SIG-M5 (cell line): Measurements from ENCODE around the gene INHBC.

Experiments used
- DNase-seq: peaks from one replicate; lab custom pipeline; 2025; lab: John Stamatoyannopoulos, UW

The INHBC gene

GRCh38 chr12:57454566-57455373, 20.2 kb downstream of the INHBC start, which contains the start of gene INHBE:
TSS of gene INHBE (plus strand) at chr12:57455307. CDS start at chr12:57455537, 230 bp downstream.
- DNase-seq, result no peak

DNA sequence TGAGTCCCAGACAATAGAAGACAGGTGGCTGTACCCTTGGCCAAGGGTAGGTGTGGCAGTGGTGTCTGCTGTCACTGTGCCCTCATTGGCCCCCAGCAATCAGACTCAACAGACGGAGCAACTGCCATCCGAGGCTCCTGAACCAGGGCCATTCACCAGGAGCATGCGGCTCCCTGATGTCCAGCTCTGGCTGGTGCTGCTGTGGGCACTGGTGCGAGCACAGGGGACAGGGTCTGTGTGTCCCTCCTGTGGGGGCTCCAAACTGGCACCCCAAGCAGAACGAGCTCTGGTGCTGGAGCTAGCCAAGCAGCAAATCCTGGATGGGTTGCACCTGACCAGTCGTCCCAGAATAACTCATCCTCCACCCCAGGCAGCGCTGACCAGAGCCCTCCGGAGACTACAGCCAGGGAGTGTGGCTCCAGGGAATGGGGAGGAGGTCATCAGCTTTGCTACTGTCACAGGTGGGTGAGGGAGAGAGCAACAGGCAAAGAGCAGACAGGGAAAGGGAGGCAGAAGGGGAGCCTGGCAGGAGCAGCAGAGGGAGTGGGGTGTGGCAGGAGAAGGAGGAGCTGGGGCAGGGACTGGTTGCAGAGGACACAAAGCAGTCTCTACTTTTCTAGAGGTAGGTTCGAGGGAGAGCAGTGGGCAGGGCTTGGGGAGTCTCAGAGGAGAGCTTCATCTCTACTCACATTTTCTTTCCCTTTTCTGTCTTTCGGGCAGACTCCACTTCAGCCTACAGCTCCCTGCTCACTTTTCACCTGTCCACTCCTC, 21.0 kb downstream of the INHBC start:
- no peak for DNase-seq

DNA sequence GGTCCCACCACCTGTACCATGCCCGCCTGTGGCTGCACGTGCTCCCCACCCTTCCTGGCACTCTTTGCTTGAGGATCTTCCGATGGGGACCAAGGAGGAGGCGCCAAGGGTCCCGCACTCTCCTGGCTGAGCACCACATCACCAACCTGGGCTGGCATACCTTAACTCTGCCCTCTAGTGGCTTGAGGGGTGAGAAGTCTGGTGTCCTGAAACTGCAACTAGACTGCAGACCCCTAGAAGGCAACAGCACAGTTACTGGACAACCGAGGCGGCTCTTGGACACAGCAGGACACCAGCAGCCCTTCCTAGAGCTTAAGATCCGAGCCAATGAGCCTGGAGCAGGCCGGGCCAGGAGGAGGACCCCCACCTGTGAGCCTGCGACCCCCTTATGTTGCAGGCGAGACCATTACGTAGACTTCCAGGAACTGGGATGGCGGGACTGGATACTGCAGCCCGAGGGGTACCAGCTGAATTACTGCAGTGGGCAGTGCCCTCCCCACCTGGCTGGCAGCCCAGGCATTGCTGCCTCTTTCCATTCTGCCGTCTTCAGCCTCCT, 21.6 kb downstream of the INHBC start:
- no peak for DNase-seq

DNA sequence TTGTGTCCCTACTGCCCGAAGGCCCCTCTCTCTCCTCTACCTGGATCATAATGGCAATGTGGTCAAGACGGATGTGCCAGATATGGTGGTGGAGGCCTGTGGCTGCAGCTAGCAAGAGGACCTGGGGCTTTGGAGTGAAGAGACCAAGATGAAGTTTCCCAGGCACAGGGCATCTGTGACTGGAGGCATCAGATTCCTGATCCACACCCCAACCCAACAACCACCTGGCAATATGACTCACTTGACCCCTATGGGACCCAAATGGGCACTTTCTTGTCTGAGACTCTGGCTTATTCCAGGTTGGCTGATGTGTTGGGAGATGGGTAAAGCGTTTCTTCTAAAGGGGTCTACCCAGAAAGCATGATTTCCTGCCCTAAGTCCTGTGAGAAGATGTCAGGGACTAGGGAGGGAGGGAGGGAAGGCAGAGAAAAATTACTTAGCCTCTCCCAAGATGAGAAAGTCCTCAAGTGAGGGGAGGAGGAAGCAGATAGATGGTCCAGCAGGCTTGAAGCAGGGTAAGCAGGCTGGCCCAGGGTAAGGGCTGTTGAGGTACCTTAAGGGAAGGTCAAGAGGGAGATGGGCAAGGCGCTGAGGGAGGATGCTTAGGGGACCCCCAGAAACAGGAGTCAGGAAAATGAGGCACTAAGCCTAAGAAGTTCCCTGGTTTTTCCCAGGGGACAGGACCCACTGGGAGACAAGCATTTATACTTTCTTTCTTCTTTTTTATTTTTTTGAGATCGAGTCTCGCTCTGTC, 22.3 kb downstream of the INHBC start:
- no peak for DNase-seq

- no peak for DNase-seq
Measured at GRCh38 chr12:57458665-57459054, 24.1 kb downstream of the INHBC start.

GRCh38 chr12:57459055-57459749, 24.6 kb downstream of the INHBC start:
- peak; percentile 85 for DNase-seq

- DNase-seq, result no peak
Measured at GRCh38 chr12:57459750-57460467, 25.3 kb downstream of the INHBC start, which contains the start of gene GLI1. TSS of gene GLI1 (plus strand) at chr12:57459785. CDS start at chr12:57463692, 3,907 bp downstream.

GRCh38 chr12:57460468-57460784, 25.8 kb downstream of the INHBC start:
- no peak for DNase-seq

GRCh38 chr12:57460841-57461275, 26.3 kb downstream of the INHBC start:
- no peak for DNase-seq

DNA sequence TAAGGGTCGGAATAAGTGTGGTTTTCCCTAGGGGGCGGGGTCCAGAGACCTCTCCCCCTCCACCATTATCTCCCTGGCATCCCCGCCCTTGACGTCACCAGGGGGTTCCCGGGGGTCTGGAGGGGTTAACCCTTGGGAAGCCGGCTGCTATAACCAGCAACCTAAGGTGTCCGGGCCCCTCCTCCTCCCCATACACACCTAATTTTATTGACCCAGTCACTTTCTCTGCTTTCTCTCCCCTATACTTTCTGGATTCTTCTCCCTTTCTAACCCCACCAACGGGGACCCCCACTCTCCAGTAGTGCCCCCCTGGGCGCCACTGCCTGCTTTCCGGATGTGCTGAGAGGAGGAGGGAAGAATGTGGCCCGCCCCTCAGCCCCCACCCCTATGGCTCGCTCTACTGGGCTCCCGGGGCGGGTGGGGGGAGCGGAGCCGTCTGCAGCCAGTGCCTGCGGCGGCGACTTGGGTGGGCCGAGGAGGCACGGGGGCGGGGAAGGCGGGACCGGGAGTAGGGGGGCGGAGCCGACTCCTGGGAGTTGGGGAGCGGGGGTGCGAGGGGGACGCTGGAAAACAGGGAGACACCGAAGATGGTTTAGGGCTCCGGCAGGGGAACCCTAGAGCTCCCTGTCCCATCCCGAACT, 26.8 kb downstream of the INHBC start:
- no peak for DNase-seq

DNA sequence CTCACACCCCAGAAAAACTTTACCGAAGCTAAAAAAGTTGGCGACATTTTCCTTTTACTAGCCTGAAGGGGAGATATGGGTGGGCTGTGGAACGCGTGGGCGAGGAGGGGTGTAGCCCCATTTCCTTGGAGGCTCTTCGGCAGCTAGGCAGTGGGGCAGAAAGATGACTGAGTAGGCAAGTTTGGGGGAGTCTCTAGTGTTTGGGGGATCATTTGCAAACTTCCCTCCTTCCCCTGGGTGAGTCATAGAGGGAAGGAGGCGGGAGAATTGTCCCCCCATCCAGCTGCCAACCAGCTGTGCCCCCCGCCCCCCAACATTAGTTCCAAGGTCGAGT, 27.3 kb downstream of the INHBC start:
- no peak for DNase-seq

GRCh38 chr12:57462251-57462911, 27.8 kb downstream of the INHBC start:
- DNase-seq, result no peak

DNA sequence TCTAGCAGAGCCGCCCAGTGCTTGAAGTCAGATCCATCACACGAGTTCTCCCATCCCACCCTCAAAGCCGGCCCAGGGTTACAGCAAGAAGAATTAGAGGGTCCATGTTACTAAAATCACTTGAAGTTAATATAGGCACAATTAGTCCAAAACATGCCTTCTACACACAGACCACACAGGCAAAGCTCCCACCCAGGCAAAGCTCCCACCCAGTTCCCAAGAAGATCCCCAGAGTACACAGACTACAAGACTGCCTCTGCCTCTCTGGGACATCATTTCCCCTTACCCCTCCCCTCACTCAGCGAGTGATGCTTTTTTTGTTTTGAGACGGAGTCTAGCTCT, 28.3 kb downstream of the INHBC start:
- DNase-seq, result no peak

DNA sequence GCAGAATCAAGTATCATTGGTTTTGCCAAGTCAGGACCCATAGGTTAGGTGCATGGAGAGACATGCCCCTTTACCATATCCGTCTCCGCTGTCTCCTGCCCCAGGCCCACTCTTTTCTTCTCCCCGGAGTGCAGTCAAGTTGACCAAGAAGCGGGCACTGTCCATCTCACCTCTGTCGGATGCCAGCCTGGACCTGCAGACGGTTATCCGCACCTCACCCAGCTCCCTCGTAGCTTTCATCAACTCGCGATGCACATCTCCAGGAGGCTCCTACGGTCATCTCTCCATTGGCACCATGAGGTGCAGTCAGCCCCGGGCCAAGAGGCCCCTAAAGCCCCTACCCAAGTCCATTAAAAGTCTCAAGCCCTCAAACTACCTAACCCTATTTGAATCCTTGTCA, 30.0 kb downstream of the INHBC start:
- DNase-seq, result no peak

DNA sequence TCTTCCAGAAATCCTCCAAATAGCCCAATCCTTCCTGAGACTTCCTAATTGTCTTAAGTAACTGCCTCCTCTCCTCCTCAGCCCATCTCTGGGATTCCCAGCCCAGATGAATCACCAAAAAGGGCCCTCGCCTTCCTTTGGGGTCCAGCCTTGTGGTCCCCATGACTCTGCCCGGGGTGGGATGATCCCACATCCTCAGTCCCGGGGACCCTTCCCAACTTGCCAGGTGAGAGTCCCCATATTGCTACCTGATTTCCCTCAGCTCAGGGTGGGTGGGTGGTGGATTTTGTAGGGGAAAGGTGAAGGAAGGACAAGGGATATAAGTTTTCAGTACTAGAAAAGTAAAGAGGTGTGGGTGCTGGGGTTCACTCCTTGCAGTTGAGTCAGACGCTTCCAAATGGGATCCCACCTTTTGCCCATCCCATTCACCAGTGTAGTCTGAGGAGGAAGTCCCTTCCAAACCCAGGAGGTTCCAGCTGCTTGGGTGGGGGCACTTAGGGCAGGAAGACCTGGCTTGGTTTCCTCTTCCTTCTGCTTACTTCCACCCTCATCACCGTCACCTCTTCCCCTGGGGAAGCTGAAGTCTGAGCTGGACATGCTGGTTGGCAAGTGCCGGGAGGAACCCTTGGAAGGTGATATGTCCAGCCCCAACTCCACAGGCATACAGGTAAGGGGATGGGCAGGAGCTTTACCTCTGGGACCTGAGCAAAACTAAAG, 30.6 kb downstream of the INHBC start:
- DNase-seq, result no peak

DNA sequence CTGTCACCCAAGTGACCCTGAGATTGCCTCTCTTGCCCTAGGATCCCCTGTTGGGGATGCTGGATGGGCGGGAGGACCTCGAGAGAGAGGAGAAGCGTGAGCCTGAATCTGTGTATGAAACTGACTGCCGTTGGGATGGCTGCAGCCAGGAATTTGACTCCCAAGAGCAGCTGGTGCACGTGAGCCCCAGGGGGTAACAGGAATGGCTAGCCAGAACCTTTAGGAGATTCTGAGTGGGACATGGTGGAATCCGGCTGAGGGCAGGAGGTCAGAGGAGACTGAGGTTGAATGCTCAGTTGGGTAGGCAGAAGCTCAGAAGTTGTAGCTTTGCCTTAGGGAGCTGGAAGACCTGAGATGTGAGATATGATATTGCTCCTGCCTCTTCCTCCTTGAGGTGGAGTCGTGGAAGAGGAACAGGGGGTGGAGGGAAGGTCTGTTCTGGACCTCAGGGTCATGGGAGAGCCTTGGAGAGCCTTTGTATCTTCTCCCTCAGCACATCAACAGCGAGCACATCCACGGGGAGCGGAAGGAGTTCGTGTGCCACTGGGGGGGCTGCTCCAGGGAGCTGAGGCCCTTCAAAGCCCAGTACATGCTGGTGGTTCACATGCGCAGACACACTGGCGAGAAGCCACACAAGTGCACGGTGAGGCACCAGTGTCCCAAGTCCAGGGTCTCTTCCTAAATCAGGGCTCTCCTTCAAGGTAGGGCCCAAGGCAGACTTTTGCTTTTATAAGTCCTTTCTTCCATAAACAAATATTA, 31.3 kb downstream of the INHBC start:
- no peak for DNase-seq

DNA sequence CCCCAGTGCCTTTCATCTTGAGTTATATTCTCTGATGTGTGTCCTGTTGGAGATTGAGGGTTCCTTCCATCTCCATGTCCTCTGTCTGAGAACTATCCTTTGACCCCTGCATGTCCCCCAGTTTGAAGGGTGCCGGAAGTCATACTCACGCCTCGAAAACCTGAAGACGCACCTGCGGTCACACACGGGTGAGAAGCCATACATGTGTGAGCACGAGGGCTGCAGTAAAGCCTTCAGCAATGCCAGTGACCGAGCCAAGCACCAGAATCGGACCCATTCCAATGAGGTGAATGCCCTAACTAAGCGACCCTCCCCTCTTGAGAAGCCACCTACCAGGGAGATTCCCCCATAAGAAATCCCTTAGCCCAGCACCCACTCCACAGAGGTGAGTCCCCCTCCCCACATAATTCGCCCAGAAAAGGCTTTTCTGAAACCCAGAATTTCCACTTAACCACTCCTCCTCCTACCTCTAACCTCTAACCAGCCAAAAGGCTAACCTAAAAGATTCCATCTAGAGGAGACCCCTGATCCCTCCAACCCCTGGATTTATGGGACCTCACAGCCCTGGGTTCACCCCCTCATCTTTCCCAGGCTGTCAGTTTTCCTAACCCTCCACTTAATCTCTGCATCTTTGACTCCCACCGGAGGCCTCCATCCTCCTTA, 32.8 kb downstream of the INHBC start:
- no peak for DNase-seq

- DNase-seq, result no peak
Measured at GRCh38 chr12:57467915-57468314, 33.3 kb downstream of the INHBC start.
